Upper lobe of left lung (tissue), 4 donors: ENCODE measurements around the gene HIGD1A.

Source experiments
- CTCF ChIP-seq, 6 experiments: fragments of 450-650 bp in 4 of 6; fragments of 200-600 bp in 2 of 6; sonication (generic) in 2 of 6; IDR thresholded peaks; one replicate each; pipeline ENCODE4 v1.5.1; 2016 to 2019; ENCODE audit warnings: antibody characterized with exemption in 6 of 6
- POLR2A ChIP-seq, 4 donors: fragments of 450-650 bp; IDR thresholded peaks; one replicate each; pipeline ENCODE4 v1.5.1; 2016 to 2017; ENCODE audit warnings: antibody characterized with exemption in 4 of 4, mild to moderate bottlenecking in 2 of 4

DNA sequence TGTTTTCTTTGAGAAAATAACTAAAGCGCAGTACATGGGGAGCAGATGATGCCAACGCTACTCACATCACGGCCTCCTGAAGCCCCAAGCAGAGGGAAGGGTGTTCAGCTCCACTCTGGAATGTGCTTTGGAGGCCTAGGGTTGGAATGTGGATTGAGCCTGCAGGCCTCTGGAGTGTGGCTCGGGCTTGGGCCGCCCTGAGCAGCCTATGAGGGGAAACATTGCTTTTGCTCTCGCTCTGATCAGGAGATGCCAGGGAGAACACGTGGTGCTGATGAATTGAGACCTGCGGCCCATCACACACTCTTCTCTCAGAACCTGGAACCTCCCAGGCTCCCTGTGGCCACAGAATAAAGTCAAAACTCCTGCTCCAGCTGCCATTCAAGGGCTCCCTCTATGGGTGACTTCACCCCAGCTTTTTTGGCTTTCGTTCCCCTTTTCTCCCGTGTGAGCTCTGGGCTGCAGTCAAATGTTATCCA is 54.5 kb downstream of the HIGD1A start:
- peak in 1 of 6 experiments; percentile 6 for TF ChIP-seq CTCF (IDR thresholded peaks at IDR 0.05)
- no peak for TF ChIP-seq POLR2A (IDR thresholded peaks at IDR 0.05)
